DND-41 (cell line): ENCODE results near the gene NDUFB11.

Experiments used
- ATAC-seq: fragments of 200-7000 bp; cut with Tn5 transposase; 3 replicates; pipeline ENCODE4 v1.9.1; 2021; ENCODE audit warnings: low read depth; ENCODE audit not compliant: insufficient read depth
- DNase-seq: peaks from one replicate; pipeline ENCODE4 v3.0.0-alpha.2; 2020
- H2AFZ ChIP-seq: 2 replicates; pipeline ENCODE4 v1.6.0; 2012; ENCODE audit warnings: low read depth, low read length
- H3K27ac ChIP-seq: 2 replicates; pipeline ENCODE4 v1.5.1; 2012; ENCODE audit warnings: low read length, inconsistent platforms
- H3K27me3 ChIP-seq: fragments of 200-600 bp; sonication (generic); 2 replicates; pipeline ENCODE4 v1.6.0; 2012; ENCODE audit warnings: low read length, mild to moderate bottlenecking, inconsistent platforms; ENCODE audit not compliant: insufficient read depth, poor library complexity
- H3K36me3 ChIP-seq: 2 replicates; pipeline ENCODE4 v1.5.1; 2012; ENCODE audit warnings: low read length, inconsistent platforms; ENCODE audit not compliant: insufficient read depth
- H3K4me1 ChIP-seq: 2 replicates; pipeline ENCODE4 v1.5.1; 2012; ENCODE audit warnings: mild to moderate bottlenecking, low read length; ENCODE audit not compliant: insufficient read depth
- H3K4me2 ChIP-seq: 2 replicates; pipeline ENCODE4 v1.6.0; 2012; ENCODE audit warnings: mild to moderate bottlenecking, moderate library complexity, low read length, inconsistent platforms; ENCODE audit not compliant: insufficient read depth
- H3K4me3 ChIP-seq, 2 experiments: fragments of 200-600 bp in 1 of 2; shearing (Covaris generic) in 1 of 2; 2 replicates each; pipeline ENCODE4 v1.5.1; 2012 to 2016; ENCODE audit warnings: inconsistent platforms in 2 of 2, low read length in 2 of 2, mild to moderate bottlenecking in 2 of 2, low read depth in 1 of 2, moderate library complexity in 1 of 2
- H3K79me2 ChIP-seq: 2 replicates; pipeline ENCODE4 v1.6.0; 2012; ENCODE audit warnings: low read length, inconsistent platforms; ENCODE audit not compliant: insufficient read depth
- H3K9ac ChIP-seq: 2 replicates; pipeline ENCODE4 v1.6.0; 2012; ENCODE audit warnings: low read depth, mild to moderate bottlenecking, inconsistent platforms, low read length, moderate library complexity
- H3K9me3 ChIP-seq: 2 replicates; pipeline ENCODE4 v1.5.1; 2012; ENCODE audit warnings: low read length, moderate library complexity, mild to moderate bottlenecking, inconsistent platforms; ENCODE audit not compliant: insufficient read depth, severe bottlenecking
- H4K20me1 ChIP-seq: 2 replicates; pipeline ENCODE4 v1.6.0; 2012; ENCODE audit warnings: low read length; ENCODE audit not compliant: insufficient read depth
- CTCF ChIP-seq: IDR thresholded peaks from 2 replicates; pipeline ENCODE4 v1.5.1; 2012; ENCODE audit warnings: borderline replicate concordance, low read length, moderate library complexity, mild to moderate bottlenecking; ENCODE audit not compliant: poor library complexity, severe bottlenecking; ENCODE audit errors: extremely low read depth
- EZH2 ChIP-seq: IDR thresholded peaks from 3 replicates; pipeline ENCODE4 v1.6.1; 2012; ENCODE audit warnings: borderline replicate concordance, low read depth, mild to moderate bottlenecking, moderate library complexity, low read length, inconsistent platforms; ENCODE audit not compliant: severe bottlenecking

NDUFB11 gene

DNA sequence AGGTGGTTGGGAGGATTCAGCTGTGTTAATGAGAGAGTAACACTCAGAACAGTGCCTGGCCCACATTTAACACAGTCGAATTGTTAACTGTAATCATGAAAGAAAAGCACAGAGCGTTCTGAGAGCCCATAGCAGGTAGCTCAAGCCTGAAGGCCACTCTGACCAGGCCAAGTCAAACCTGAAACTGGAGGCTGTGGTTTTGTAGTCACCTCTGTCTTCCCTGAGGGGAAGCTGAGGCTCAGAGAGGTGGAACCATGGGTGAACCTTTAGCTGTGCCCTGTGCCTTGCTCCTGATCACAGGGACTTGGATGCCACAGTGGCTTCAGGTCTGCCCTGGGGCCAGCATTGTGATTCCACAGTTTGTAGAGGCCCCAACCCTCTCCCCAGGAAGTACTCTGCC lies 32.6 kb upstream of the NDUFB11 start:
- TF ChIP-seq CTCF (no peak), EZH2 (no peak)
- Histone ChIP-seq H3K4me1 (no peaks in the 10 kb centered on the region), H3K27ac (no peak overlapping the region), H3K79me2 (no peaks in the 10 kb centered on the region), H3K36me3 (peaks cover 98% of the 10 kb centered on the region), H4K20me1 (peaks cover 9% of the 10 kb centered on the region; the same call in 1 of the 2 replicates), H3K9me3 (no peaks in the 10 kb centered on the region), H3K9ac (no peak overlapping the region), H3K4me3 (no peak overlapping the region), H2AFZ (no peak overlapping the region), H3K4me2 (no peak overlapping the region), H3K27me3 (no peaks in the 10 kb centered on the region)
- no peak for DNase-seq
- no peak for ATAC-seq

DNA sequence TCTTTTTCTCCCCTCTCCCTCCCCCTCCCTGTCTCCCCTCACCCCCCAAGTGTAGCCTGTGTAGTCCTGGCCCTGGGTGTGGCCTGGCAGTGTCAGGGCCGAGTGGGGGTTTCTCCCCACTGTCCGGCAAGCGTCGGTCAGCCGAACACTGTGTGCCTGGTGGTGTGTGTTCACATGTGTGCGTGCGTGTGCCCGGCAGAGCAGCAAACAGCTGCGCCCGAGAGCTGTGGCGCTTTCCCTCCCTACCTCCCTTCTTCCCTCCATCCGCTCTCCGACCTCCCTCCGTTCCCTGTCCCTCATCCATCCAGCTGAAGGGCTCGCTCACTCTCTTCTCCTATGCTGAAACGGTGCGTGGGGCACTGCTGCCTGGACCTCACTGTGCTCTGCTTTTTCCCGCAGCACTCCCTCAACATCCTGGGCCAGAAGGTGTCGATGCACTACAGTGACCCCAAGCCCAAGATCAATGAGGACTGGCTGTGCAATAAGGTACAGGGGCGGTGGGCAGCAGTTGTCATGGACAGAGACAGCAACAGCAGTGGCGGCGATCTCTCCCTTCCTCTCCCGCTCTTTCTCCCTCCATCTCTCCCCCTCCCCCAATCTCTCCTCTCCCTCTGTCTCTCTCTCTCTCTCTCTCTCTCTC lies 31.7 kb upstream of the NDUFB11 start:
- DNase-seq (no peak), ATAC-seq (no peak)
- Histone ChIP-seq H3K79me2 (no peaks in the 10 kb centered on the region), H3K27me3 (no peaks in the 10 kb centered on the region), H3K27ac (no peak overlapping the region), H3K9me3 (no peaks in the 10 kb centered on the region), H4K20me1 (peaks cover 13% of the 10 kb centered on the region), H3K4me3 (no peak overlapping the region), H3K4me1 (no peaks in the 10 kb centered on the region), H2AFZ (no peak overlapping the region), H3K4me2 (no peak overlapping the region), H3K36me3 (peaks cover 98% of the 10 kb centered on the region), H3K9ac (no peak overlapping the region)
- TF ChIP-seq EZH2 (no peak), CTCF (no peak)

DNA sequence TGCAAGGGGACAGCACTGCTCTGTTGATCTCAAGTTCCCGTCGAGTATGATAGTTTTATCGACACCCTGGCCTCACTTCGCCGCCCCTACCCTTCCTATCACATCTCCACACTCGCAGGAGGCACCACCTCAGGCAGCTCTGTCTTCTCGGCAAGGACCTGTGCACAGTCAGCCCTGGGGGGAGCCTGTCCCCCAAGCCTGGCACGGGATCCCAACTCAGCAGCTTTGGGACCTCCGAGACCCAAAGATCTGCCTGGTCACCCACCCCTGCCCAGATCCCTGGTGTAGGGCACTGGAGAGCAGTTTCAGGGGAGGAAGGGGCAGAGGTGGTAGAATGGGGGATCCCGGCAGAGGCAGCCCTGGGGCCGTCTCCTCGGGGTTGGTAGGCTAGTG lies 31.1 kb upstream of the NDUFB11 start:
- no peak overlapping the region for H3K4me3 ChIP-seq
- DNase-seq (no peak), ATAC-seq (no peak)
- TF ChIP-seq EZH2 (no peak), CTCF (no peak)
- H3K9me3 ChIP-seq, result no peaks in the 10 kb centered on the region
- peaks cover 98% of the 10 kb centered on the region for H3K36me3 ChIP-seq
- no peaks in the 10 kb centered on the region for H3K27me3 ChIP-seq
- H3K9ac ChIP-seq, result no peak overlapping the region
- H3K4me1 ChIP-seq, result no peaks in the 10 kb centered on the region
- H3K27ac ChIP-seq, result no peak overlapping the region
- H3K4me2 ChIP-seq, result no peak overlapping the region
- no peak overlapping the region for H2AFZ ChIP-seq
- peaks cover 15% of the 10 kb centered on the region for H4K20me1 ChIP-seq
- no peaks in the 10 kb centered on the region for H3K79me2 ChIP-seq
